ENCODE data around the gene RGPD3.
"Not testable (repeated sequence)": the region's sequence is repeated elsewhere in the genome, so short reads cannot be mapped to it uniquely, and the experiment has no call there.

RGPD3 gene

GRCh38 chr2:106486551-106487385 is 18.6 kb upstream of the RGPD3 start, which contains the start of gene CD8B2:
Gene CD8B2, plus strand, starts transcription at chr2:106487364. Its CDS starts 63 bp downstream, at chr2:106487427.
- not testable (repeated sequence) for DNase-seq (ENCODE audit: low spot score)

GRCh38 chr2:106479563-106479962 is 11.3 kb upstream of the RGPD3 start:
- not testable (repeated sequence) for DNase-seq (ENCODE audit: low spot score)

GRCh38 chr2:106477647-106478046 is 9.4 kb upstream of the RGPD3 start:
- DNase-seq (ENCODE audit: low spot score), result not testable (repeated sequence)

- not testable (repeated sequence) for DNase-seq (ENCODE audit: low spot score)
Measured at GRCh38 chr2:106470658-106471057, 2.4 kb upstream of the RGPD3 start.

- not testable (repeated sequence) for DNase-seq (ENCODE audit: low spot score)
Measured at GRCh38 chr2:106467516-106467915, 697 bp downstream of the RGPD3 start.

- not testable (repeated sequence) for DNase-seq (ENCODE audit: low spot score)
Measured at GRCh38 chr2:106461882-106462281, 6.3 kb downstream of the RGPD3 start.

- DNase-seq (ENCODE audit: low spot score), result not testable (repeated sequence)
Measured at GRCh38 chr2:106390680-106391079, 77.5 kb downstream of the RGPD3 start.

- not testable (repeated sequence) for DNase-seq (ENCODE audit: low spot score)
Measured at GRCh38 chr2:106388814-106389410, 79.3 kb downstream of the RGPD3 start.

- DNase-seq (ENCODE audit: low spot score), result not testable (repeated sequence)
Measured at GRCh38 chr2:106384548-106384947, 83.7 kb downstream of the RGPD3 start.

- not testable (repeated sequence) for DNase-seq (ENCODE audit: low spot score)
Measured at GRCh38 chr2:106381867-106382266, 86.3 kb downstream of the RGPD3 start.

GRCh38 chr2:106379567-106379966 is 88.6 kb downstream of the RGPD3 start:
- DNase-seq (ENCODE audit: low spot score), result not testable (repeated sequence)

- not testable (repeated sequence) for DNase-seq (ENCODE audit: low spot score)
Measured at GRCh38 chr2:106369182-106369581, 99.0 kb downstream of the RGPD3 start.

- no peak for DNase-seq (ENCODE audit: low spot score)
Measured at GRCh38 chr2:106366204-106366885, 101.9 kb downstream of the RGPD3 start.

- DNase-seq (ENCODE audit: low spot score), result no peak
Measured at GRCh38 chr2:106363791-106364190, 104.4 kb downstream of the RGPD3 start.

- no peak for DNase-seq (ENCODE audit: low spot score)
Measured at GRCh38 chr2:106362789-106363188, 105.4 kb downstream of the RGPD3 start.

GRCh38 chr2:106359512-106359911 is 108.7 kb downstream of the RGPD3 start:
- no peak for DNase-seq (ENCODE audit: low spot score)

- no peak for DNase-seq (ENCODE audit: low spot score)
Measured at GRCh38 chr2:106358521-106358920, 109.7 kb downstream of the RGPD3 start.

- no peak for DNase-seq (ENCODE audit: low spot score)
Measured at GRCh38 chr2:106358081-106358480, 110.1 kb downstream of the RGPD3 start.

GRCh38 chr2:106356291-106356690 is 111.9 kb downstream of the RGPD3 start:
- DNase-seq (ENCODE audit: low spot score), result no peak

- DNase-seq (ENCODE audit: low spot score), result no peak
Measured at GRCh38 chr2:106353676-106354075, 114.5 kb downstream of the RGPD3 start.

- DNase-seq (ENCODE audit: low spot score), result no peak
Measured at GRCh38 chr2:106350980-106351379, 117.2 kb downstream of the RGPD3 start.

- no peak for DNase-seq (ENCODE audit: low spot score)
Measured at GRCh38 chr2:106344302-106344701, 123.9 kb downstream of the RGPD3 start.

GRCh38 chr2:106343274-106343673 is 124.9 kb downstream of the RGPD3 start:
- DNase-seq (ENCODE audit: low spot score), result no peak

Data from iPS-NIHi11 (cell line).